Measurements from ENCODE around the gene PCNX1. TPM values are rescaled to one million over a fixed set of nuclear protein-coding genes. Genes with fewer than 3 reads are reported as not detected.

Gene PCNX1
- polyA plus RNA-seq, 4 donors, result 41.7 to 49.4 (median 44.3) TPM

DNA sequence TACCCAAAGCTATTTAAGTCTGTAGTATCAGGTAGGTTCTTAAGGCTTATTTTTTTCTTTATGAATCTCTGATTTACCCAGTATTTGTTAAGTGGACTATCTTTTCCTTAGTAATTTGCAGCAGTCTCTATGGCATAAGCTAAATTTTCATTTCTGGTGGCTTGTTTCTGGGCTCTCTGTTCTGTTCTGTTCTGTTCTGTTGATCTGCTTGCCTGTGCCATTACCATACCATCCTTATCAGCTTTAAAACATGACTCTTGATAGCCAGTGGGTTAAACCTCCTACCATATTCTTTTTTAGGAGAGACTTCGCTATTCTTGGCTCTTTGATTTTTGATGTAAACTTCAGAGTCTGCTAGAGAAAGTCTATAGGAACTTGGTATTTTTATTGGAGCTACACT lies 46.8 kb downstream of the PCNX1 start:
- DNase-seq (ENCODE audit: low read depth in 4 of 4, low spot score in 2 of 4), result no peak

DNA sequence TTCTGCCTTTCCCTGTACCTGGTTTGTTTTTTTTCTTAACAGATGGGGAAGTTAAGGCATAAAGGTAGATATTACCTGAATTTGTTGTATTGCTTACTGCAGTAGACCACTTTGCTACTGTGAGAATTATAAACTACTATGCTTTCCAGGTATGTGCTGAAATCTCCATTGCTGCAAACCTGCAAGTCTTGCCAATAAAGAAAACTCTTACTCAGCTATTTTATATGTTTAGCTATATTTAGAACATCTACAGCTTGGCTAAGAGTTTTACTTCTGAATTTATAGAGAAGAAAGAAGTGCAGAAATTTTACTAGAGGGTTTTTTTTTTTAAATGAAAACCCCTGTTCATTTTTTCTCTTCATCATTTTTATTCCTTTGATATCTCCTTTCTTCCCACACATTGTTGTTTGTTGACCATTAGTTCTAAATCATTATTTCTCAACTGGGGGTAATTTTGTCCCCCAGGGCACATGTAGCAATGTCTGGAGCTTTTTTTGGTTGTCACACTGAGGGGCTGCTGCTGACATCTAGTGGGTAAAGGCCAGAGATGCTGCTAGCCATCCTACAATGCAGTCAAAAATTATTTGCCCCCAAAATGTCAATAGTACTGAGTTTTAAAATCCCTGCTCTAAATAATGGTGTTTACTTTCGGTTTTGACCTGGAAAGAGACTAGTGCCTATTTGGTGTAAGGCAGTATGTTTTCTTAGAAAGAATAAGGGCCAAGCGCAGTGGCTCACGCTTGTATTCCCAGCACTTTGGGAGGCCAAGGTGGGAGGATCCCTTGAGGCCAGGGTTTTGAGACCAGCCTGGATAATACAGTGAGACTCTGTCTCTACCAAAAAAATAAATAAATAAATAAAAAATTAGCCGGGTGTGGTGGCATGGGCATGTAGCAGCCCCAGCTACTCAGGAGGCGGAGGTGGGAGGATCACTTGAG lies 48.6 kb downstream of the PCNX1 start:
- DNase-seq (ENCODE audit: low read depth in 4 of 4, low spot score in 2 of 4), result no peak

DNA sequence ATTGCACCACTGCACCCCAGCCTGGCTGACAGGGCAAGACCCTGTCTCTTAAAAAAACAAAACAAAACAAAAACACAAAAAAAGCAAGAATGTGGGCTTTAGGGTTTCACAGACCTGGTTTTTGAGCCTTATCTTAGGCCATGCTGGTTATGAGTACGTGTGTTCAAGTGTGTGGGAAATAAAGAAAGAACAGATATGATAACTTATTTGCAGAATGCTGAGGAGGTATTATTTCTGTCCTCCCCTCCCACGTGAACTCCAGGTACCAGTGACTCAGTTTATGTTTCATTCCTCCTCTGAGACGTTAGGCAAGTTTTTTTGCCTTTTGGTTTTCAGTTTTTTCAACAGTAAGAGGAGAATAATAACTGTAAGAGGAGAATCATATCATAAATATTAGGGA lies 49.3 kb downstream of the PCNX1 start:
- DNase-seq (ENCODE audit: low read depth in 4 of 4, low spot score in 2 of 4), result no peak

DNA sequence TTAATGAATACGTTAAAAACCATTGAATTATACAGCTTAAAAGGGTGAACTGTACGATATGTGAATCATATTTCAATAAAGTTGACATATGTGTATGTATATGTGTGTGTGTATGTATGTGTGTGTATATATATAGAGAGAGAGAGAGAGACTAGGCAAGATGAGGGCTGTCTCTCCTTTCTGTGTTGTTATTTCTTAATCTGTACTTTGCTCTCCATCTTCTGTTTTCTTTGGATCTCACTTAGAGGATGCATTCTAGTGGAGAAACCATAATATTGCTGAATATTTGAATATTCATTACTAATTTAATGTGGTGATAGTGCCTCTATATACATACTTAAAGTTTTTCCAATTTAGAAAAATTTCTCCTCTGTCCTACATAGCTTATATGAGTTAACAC lies 50.5 kb downstream of the PCNX1 start:
- no peak for DNase-seq (ENCODE audit: low read depth in 4 of 4, low spot score in 2 of 4)

DNA sequence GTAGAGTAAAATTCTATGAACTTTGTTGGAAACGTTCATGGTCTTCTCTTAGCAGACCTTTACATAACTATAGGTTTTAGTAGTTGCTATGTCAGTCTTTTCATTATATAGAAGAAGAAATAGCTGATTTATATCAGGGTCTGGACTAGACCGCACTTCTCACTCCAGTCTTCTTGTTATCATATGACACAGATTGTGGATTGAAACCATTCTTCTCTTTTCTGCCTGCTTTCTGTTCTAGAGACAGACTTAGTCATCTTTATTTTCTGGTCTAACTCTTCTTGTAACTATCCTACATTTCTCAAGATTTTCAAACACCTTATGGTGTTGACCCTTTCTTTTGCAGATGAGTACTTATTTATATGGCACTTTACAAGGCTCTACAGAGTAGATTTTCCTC lies 55.7 kb downstream of the PCNX1 start:
- no peak for DNase-seq (ENCODE audit: low read depth in 4 of 4, low spot score in 2 of 4)

DNA sequence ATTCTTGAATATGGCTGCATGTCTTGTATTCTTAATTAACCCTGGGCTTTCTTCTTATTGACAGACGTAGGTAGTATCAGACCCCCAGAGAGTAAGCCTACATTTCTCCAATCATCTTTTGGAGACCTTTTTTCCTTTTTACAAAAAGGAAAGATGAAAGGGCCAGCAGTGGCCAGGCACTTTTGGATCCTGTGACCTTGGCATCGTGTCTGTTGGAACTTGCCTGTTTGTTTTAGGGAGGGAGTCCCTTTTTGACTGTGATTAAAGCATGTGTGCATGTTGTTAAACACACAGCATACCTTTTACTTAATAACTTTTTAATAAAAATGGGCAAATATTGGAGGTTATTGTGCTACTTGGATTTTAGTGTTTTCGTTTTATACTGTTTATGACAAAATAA lies 57.2 kb downstream of the PCNX1 start:
- no peak for DNase-seq (ENCODE audit: low read depth in 4 of 4, low spot score in 2 of 4)

DNA sequence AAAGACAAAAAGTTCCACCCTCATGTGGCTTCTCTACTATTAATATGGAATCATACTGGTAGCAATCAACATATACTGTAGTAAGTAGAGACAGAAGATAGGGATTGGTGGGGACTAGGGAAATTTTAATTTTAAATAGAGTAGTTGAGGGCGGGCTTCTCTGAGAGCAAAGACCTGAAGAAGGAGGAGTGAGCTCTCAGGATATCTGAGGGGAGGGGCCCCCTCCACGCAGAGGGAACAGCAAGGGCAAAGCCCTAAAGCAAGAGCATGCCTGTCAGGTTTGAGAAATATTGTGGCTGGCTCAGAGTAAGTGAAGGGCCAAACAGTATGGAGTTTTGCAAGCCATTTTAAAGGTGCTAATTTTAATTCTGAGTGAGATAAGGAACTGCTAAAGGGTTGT lies 64.3 kb downstream of the PCNX1 start:
- DNase-seq (ENCODE audit: low read depth in 4 of 4, low spot score in 2 of 4), result no peak

DNA sequence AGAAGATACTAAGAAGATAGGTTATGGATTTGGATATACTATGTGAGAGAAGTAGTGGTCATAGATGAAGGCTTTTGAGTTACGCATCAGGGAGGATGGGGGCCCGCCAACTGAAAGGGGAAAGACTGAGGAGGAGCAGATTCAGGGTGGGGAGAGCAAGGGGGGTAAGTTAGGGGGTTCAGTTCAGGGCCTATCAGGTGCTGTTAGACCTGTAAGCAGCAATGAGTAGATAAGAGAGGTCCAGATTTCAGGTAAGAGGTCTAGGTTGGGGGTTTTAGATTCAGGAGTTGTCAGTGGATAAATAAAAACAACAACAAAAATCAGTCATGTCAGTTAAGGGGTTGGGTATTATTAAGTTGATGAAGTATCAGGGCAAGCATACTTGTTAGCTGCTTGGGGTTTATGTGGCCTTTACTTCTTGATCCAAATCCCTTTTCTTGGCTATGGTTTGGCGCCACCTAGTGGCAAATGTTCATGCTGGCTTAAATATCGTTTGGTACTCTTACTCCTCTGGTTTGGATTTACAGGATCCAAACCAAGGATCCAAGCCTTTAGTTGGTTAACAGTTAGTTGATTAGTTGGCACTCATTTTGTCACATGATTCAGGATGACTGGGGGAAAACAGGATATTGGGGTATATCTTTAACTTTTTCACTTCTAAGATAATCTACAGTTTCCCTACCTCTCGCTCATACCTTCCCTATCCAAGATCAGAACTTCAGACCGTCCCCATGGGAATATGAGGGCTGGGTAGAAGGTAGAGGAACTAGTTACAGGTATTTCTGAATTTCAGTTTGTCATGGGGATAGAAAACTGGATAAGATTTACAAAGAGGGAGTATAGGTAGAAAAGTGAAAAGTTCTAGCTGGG lies 65.1 kb downstream of the PCNX1 start:
- DNase-seq (ENCODE audit: low read depth in 4 of 4, low spot score in 2 of 4), result peak; percentile 43 to 83 (median 68)

DNA sequence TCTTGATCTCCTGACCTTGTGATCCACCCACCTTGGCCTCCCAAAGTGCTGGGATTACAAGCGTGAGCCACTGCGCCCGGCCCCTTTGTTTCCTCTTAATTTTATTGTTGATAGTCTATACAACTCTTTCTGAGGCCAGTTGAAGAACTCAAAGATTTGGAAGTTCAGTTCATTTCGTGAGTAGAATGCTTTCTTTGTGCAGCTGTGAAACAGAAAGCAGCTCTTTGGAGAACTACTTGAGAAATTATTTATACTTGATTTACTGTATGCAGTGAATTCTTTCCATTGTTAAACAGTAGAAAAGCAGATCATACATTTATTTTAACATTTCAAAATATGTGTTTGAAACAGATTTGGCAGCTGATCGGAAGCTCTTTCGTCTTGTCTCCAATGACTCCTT lies 69.3 kb downstream of the PCNX1 start:
- DNase-seq (ENCODE audit: low read depth in 4 of 4, low spot score in 2 of 4), result no peak

DNA sequence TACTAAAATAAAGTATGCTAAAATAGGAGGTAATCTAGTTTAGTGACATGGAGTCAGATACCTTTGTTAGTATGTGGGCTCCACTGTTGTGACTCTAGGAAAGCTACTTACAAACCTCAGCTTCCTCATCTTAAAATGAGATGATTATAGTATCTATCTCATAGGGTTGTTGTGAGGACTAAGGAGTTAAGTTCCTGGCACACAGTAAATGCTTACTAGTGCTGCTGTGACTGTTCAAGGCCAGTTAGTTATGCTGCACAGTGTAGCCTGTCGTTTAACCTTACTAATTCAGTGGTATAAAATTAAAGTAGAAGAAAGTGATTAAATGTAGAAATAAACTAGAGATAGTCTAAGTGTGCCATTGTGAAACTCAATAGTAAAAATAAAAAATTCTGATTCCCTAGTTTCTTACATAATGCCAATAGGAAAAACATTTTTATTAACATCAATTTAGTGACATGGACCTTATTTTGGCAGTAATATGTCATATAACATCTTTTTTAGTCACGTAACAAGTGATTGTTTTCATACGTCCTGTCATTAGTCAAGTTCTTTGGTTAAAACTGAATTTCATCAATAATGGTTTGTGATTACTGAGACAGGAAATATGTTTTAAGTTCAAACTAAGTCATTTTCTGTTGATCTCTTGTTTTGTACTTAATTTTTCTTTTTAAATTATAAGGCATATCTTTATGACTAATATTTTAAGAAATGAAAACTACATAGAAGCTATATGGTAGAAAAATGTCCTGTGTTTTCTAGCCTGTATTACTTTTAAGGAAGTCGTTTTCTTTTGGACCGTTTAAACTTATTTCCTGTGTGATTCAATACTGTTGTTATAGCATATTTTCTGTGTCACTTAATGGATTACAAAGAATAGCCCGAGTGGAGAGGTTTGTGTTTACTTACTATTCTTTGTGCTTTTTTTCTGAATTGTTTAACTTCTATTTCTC lies 74.0 kb downstream of the PCNX1 start:
- no peak for DNase-seq (ENCODE audit: low read depth in 4 of 4, low spot score in 2 of 4)

DNA sequence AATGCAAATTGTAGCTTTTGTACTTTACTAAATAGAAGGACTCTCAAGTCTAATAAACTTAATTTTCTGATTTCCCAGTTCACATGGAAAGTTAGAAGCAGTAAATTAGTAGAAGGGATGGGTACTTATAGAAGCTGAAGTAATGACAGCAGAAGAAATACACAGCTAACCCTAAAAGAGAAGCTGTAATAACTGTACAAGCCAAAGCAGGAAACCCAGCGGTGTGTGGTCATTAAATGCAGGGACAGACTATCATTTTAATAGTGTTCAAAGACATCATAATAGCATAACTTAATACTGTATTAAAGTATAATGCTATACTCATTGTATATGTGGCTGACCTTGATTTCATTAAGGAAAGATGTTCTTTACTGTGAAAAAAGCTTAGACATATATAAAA lies 74.9 kb downstream of the PCNX1 start:
- DNase-seq (ENCODE audit: low read depth in 4 of 4, low spot score in 2 of 4), result no peak

DNA sequence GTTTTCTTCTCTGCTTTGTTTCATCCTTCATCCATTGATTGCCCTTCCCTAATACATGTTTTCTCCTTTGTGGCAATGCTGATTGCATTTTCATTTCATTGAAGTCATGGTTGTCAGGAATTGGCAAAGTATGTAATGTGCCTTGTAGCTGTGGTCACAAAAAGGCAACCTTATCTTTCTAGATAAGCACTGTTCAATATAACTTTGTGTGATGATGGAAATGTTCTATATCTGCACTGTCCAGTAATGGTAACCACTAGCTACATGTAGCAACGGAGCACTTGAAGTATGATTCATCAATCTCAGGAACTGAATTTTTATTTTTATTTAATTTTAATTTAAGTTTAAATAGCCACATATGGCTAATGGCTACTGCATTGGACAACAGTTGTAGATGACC lies 79.8 kb downstream of the PCNX1 start:
- no peak for DNase-seq (ENCODE audit: low read depth in 4 of 4, low spot score in 2 of 4)

DNA sequence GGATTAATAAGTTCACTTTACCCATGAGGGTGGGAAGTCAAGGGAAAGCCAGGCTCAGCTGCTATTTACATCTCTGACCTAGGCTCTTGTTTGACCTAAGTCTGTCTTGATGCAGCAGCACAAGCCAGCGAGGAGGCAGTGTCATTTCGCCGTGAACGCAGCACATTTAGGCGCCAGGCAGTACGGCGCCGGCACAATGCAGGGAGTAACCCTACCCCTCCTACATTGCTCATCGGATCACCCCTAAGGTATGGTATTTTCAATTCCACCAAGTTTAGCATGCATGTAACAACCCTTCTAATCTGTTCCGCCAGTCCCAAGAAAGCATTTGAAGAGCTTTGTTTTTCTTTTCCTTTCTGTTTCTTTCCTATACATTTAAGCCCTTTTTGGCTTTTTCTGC lies 81.2 kb downstream of the PCNX1 start:
- no peak for DNase-seq (ENCODE audit: low read depth in 4 of 4, low spot score in 2 of 4)

DNA sequence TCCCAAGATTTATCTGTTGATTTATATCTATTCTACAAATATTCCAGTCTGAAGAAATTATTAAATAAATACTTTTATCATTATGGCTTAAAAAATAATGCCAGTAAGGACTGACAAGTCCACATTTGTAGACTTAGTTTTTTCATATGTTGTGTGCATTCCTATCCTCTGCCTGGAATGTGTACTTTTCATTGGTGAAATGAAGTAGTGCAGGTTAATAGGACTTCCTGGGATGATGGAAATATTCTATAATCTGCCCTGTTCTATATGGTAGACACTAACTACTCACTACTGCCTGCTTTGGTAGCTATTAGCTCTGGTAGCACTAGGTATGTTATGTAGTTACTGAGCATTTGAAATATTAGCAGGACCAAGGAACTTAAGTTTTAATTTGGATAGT lies 86.7 kb downstream of the PCNX1 start:
- no peak for DNase-seq (ENCODE audit: low read depth in 4 of 4, low spot score in 2 of 4)

DNA sequence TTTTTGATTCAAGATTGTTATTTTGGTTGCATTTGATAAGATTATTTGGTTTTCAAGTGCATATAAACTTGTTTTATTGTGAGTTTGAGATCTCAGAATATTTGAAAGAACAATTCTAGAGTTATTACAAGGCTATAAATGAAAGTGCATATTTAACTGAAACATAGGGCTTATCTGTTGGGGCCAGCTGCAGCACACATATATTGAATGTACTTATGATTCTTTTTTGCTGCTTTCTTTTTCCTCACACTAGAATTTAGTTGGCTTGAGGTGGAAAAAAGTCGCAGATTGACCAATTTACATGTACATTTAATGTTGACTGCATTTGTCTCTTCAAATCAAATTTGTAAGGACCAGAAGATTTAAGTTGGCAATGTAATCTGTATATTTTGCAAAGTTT lies 88.0 kb downstream of the PCNX1 start:
- DNase-seq (ENCODE audit: low read depth in 4 of 4, low spot score in 2 of 4), result no peak

DNA sequence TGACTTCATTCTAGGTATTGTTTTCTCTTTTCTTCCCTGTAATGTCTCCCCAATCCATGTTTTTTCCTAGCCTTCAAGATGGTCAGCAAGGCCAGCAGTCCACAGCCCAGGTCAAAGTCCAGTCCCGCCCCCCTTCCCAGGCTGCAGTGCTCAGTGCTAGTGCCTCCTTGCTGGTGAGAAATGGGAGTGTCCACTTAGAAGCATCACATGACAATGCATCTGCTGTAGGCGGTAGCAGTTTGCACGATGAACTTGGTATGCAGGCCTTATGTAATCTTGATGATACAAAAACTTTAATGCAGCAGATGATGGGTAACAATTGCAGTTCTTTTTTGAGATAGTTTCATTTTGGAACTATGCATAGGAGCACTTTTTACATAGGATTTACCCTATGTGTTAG lies 88.4 kb downstream of the PCNX1 start:
- DNase-seq (ENCODE audit: low read depth in 4 of 4, low spot score in 2 of 4), result no peak

DNA sequence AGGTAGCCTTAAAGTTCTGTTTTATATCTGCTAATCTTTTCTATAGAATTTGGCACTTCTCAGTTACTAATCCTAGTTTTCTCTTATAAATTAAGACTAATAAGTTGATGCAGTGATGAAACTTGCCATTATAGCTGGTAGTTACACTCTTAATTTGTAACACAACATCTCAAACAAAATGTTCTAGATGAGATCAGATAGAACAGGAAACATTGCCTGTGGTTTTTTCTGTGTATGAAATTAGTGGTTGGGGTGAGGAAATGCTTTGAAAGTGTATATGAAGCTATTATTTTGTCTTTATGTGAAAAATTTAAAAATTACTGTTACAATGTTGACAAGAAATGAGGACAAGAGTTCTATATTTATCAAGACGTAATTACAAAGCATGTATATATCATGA lies 91.9 kb downstream of the PCNX1 start:
- DNase-seq (ENCODE audit: low read depth in 4 of 4, low spot score in 2 of 4), result no peak

DNA sequence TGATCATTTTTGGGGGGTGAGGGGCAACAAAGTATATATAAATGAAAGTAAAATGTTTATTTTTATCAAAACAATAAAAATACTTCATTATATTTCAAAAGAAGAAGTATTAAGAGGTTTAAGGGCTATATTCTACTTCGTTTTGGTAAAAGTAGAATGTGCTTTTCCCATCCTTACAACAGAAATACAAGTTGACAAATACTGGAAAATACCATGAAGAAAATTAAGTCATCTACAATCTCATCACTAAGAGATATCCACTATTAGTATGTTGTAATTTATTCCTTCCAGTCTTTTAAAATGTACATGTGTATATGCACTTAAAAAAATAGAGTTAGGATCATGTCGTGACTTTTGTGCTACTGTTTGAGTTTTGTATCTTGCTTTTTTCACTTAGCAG lies 92.8 kb downstream of the PCNX1 start:
- no peak for DNase-seq (ENCODE audit: low read depth in 4 of 4, low spot score in 2 of 4)

DNA sequence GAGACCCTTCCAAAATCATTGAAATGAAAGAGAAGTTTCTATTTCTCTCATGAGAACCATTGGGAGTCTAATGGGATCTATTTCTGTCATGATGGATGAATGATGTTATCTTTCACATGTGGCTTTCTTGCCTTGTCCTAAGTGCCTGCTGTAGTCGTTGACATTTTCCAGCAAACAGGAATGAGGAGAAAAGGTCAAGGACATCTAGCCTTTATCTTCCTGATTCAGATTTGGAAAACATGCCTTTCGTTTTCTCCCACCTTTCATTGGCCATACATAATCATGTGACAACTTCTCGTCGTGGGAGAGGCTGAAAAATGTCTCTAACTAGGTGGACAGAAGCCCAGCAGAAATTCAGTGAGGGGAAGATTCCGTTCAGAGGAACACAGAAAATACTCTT lies 94.5 kb downstream of the PCNX1 start:
- no peak for DNase-seq (ENCODE audit: low read depth in 4 of 4, low spot score in 2 of 4)

DNA sequence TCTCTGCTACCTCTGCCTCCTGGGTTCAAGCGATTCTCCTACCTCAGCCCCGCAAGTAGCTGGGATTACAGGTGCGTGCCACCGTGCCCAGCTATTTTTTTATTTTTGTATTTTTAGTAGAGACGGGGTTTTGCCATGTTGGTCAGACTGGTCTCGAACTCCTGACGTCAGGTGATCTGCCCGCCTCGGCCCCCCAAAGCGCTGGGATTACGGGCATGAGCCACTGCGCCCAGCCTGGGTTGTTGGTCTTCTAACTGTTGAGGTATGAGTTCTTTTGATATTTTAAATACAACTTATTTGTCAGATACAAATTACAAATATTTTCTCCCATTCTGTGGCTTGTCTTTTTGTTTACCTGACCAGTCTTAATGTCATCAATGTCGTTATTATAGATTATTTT lies 95.9 kb downstream of the PCNX1 start:
- no peak for DNase-seq (ENCODE audit: low read depth in 4 of 4, low spot score in 2 of 4)

DNA sequence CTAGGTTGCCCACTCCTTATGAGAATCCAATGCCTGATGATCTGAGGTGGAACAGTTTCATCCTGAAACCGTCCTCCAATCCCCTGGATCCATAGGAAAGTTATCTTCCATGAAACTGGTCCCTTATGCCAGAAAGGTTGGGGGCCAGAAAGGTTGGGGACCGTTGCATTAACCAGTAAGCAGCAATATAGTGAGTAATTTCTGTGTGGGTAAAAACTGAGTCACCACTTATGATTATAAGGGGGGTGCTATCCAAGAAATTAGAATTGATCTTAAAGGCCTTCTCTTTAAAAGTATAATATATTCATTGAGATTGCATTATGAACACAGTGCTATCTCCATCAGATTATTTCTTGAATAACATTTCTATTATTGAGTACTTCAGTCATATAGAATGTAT lies 97.2 kb downstream of the PCNX1 start:
- DNase-seq (ENCODE audit: low read depth in 4 of 4, low spot score in 2 of 4), result no peak
